AG09319 (cell line): ENCODE measurements around the gene ARFGEF3.

Experiments
- DNase-seq: peaks from one replicate; pipeline ENCODE4 v3.0.0-alpha.2; 2010; ENCODE audit warnings: low read depth; ENCODE audit errors: extremely low read depth
- TF ChIP-seq, protein P1 (sequence below): IDR thresholded peaks from 2 replicates; pipeline ENCODE4 v1.5.1; 2011; ENCODE audit warnings: low read depth, mild to moderate bottlenecking, inconsistent platforms, low read length, moderate library complexity

ARFGEF3 gene

DNA sequence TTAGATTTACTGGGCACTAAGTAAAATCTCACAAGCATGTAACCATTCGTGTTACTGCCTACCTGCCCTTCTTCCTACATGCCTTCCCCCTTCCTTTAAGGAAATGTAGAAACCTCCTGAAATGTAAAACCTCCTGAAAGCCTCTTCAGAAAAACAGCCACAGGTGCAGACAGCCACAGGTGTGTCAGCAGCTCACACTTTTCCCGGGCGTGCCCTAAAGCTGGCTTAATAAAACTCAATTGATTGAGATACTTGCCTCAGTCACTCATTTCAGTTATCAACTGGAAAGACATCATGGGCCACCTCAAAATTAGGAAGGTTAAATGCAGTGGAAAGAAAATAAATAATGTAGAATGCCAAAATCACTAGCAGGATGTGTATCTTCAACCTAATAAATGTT is 79.6 kb downstream of the ARFGEF3 start:
- DNase-seq: no peak
- TF ChIP-seq, protein P1, sequence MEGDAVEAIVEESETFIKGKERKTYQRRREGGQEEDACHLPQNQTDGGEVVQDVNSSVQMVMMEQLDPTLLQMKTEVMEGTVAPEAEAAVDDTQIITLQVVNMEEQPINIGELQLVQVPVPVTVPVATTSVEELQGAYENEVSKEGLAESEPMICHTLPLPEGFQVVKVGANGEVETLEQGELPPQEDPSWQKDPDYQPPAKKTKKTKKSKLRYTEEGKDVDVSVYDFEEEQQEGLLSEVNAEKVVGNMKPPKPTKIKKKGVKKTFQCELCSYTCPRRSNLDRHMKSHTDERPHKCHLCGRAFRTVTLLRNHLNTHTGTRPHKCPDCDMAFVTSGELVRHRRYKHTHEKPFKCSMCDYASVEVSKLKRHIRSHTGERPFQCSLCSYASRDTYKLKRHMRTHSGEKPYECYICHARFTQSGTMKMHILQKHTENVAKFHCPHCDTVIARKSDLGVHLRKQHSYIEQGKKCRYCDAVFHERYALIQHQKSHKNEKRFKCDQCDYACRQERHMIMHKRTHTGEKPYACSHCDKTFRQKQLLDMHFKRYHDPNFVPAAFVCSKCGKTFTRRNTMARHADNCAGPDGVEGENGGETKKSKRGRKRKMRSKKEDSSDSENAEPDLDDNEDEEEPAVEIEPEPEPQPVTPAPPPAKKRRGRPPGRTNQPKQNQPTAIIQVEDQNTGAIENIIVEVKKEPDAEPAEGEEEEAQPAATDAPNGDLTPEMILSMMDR: no peak

DNA sequence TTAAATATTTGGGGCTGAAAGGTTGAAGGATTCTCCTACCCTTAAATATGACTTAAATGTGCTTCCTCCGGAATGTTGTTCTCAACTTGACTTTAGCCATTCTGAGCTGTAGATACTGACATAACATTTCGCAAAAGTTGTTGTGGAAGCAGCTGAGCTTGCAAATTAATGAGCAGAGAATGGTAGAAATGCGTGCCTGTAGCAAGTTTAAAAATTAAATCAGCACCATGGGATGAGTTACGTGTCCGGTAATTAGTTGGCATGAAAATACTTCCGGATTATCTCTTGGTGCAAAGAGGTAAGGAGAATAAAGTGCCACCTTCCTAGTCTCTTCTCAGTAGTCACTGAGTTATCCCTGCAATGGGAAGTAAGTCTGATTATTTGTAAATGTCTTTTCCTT is 80.2 kb downstream of the ARFGEF3 start:
- DNase-seq: no peak
- TF ChIP-seq, protein P1: no peak

DNA sequence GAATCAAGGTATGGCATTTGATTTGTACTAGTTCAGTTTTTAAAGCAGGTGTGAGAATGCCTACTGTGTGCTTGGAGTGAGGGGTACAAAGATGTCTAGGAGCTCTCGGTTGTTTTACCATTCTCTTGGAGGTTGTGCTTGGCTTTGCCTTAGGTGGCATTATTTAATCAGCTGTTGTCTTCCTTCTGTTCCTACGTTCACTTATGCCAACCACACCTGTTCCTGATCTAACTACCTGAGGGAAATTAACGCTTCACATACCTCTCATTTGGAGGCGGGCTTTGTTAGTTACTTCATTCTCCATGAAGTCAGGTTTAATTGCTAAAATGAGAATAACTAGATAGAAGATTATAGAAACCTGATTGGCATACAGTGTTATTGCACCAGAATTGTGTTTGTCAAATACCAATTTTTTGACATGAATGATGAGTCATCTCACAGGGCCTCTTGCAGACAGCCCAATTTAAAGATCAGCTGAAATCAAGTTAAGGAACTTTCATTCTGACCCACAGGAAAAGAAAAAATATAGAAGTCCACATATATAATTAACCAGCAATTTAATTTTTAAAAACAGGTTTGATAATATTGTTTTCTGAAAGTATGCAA is 81.4 kb downstream of the ARFGEF3 start:
- TF ChIP-seq, protein P1: no peak
- no peak for DNase-seq

DNA sequence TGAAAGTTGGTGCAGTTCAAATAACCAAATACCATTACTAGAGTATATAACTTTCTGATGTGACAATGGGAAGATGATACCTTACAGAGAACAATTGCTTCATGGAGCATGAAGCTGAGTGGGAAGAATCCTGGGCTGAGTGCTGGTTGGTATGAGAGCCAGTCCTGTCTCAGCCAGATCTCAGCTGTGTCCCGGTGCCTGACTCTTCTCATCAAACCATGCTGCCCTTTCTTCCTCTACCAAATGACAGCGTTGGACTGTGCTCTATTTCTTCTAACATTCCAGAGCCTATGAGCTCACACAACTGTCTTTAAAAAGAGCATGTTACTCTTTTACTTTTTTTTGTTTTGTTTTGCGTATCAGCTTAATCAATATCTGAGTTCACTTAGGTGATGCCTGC is 84.0 kb downstream of the ARFGEF3 start:
- no peak for DNase-seq
- TF ChIP-seq, protein P1: no peak

DNA sequence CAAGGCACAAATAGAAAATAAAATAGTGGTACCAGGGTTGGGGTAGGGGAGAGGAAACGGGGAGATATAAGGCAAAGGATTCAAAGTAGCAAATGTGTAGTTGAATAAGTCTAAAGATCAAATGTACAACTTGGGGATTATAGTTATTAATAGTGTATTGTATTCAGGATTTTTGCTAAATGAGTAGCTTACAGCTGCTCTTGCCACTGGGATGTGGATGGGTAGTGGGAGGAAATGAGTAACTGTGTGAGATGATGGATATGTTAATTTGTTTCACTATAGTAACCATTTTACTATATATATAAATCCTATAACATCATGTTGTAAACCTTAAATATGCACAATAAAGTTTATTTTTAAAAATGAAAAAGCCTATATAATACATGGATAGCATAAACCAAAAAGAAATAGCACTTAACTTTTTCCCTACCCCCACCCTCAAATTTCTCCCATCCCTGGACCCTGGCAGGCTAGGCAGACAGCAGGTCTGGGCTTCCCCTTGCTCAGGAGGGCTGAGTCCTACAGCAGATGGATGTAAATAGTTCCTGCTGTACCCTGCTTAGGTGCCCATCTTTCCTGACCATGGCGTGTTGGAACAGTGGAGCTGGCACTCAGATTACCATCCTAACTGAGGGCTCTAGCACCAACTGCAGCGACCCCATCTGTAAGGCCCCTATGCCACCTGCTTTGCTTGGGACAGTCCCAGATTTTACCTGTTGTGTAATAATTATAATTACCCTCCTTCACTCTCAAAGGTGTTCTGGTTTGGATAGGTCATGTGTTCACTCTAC is 85.1 kb downstream of the ARFGEF3 start:
- TF ChIP-seq, protein P1: no peak
- no peak for DNase-seq

DNA sequence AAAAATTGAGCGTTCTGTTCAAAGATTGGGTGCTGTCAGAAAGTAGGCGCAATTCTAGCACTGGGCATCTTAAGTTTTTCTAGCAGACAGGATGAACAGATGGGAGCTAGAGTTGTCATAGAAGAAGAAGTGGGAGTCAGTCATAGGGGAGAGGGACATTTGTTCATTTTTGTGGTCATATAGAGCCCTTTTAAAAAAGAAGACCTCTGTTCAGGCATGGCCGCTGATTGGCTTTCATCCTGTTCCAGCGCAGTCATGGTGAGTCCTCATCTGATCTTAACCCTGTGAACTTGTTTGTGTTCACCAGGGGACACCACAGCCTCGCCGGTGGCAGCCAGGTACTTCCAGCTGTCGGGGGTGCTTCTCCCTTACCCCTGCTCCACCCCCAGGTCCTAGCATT is 86.3 kb downstream of the ARFGEF3 start:
- TF ChIP-seq, protein P1: no peak
- DNase-seq: no peak

DNA sequence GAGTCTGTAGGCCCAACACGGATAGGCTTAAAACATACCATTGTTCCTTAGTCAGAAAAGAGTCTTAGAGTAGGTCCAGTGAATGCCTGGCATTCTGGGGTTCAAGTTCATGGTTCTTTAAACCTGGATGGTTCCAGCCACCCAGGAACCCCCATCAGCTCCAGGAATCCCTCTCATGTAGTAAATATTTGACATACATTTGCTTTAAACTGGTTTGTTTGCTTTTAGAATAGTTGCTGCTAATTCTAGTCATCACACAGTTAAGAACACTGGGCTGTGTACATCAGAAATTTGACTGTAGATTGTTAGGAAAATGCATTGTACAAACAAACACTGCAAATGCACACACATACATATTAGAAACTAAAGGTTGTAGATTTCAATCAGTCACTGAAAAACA is 87.1 kb downstream of the ARFGEF3 start:
- TF ChIP-seq, protein P1: no peak
- DNase-seq: no peak
